GM12878 (cell line): ENCODE measurements around the gene MAGI1. TPM values are rescaled to one million over a fixed set of nuclear protein-coding genes. Genes with fewer than 3 reads are reported as not detected.

Source experiments
- ATAC-seq: fragments of 200-7000 bp; cut with Tn5 transposase; 3 replicates; pipeline ENCODE4 v1.9.1; 2020; ENCODE audit warnings: mild to moderate bottlenecking, moderate library complexity
- BruUV-seq: library from RNA; stranded (reverse); fragments of 400-500 nt; replicated peaks from 2 replicates; lab custom pipeline; 2021; lab: Mats Ljungman, UMichigan
- CTCF ChIA-PET: fragments of 300-600 bp; sonication (Branson Sonifier 250); formaldehyde crosslinking; extraction: SDS; loops from one replicate; lab custom pipeline; 2021; ENCODE audit warnings: inconsistent platforms; lab: Yijun Ruan, JAX
- POLR2A ChIA-PET: fragments of 350-600 bp; formaldehyde crosslinking; extraction: SDS; loops from one replicate; lab custom pipeline; 2021; ENCODE audit warnings: inconsistent platforms; lab: Charles Lee
- RAD21 ChIA-PET: fragments of 300-600 bp; sonication (Branson Sonifier 250); formaldehyde crosslinking; loops from one replicate; lab custom pipeline; 2023; ENCODE audit warnings: antibody characterized with exemption; ENCODE audit not compliant: unreplicated experiment; lab: Charles Lee
- SMC1A ChIA-PET: fragments of 300-600 bp; sonication (Branson Sonifier 250); formaldehyde crosslinking; loops from one replicate; lab custom pipeline; 2023; ENCODE audit not compliant: unreplicated experiment, uncharacterized antibody; lab: Charles Lee
- DNase-seq: peaks from one replicate; pipeline ENCODE4 v3.0.0-alpha.2; 2011; ENCODE audit warnings: low read depth, low spot score
- FAIRE-seq: peaks from 3 replicates; lab custom pipeline; 2011; peaks lifted over from hg19 to GRCh38; lab: Jason Lieb, UNC
- H2AFZ ChIP-seq: 2 replicates; pipeline ENCODE4 v1.6.0; 2011; ENCODE audit warnings: low read depth, low read length, control low read depth; ENCODE audit not compliant: control insufficient read depth
- H3K27ac ChIP-seq: 2 replicates; pipeline ENCODE4 v1.5.1; 2011; ENCODE audit warnings: control low read depth; ENCODE audit not compliant: control insufficient read depth, insufficient read depth
- H3K27me3 ChIP-seq, 2 experiments: replicated peaks in 1 of 2; 2 replicates each; pipeline versions ENCODE4 v1.6.0 to v1.6.1; 2011; ENCODE audit warnings: low read length in 1 of 2; ENCODE audit not compliant: control insufficient read depth in 2 of 2, insufficient read depth in 2 of 2
- H3K36me3 ChIP-seq, 2 experiments: 2 replicates each; pipeline ENCODE4 v1.5.1; 2011; ENCODE audit warnings: low read length in 1 of 2; ENCODE audit not compliant: control insufficient read depth in 2 of 2, insufficient read depth in 2 of 2
- H3K4me1 ChIP-seq: 2 replicates; pipeline ENCODE4 v1.6.1; 2011; ENCODE audit warnings: mild to moderate bottlenecking, low read length, moderate library complexity, mixed read lengths; ENCODE audit not compliant: control insufficient read depth, insufficient read depth
- H3K4me2 ChIP-seq: 2 replicates; pipeline ENCODE4 v1.6.0; 2011; ENCODE audit warnings: control low read depth; ENCODE audit not compliant: control insufficient read depth, insufficient read depth
- H3K4me3 ChIP-seq: fragments of 200-600 bp; sonication (generic); 2 replicates; pipeline ENCODE4 v1.5.1; 2016
- H3K79me2 ChIP-seq: 2 replicates; pipeline ENCODE4 v1.6.0; 2011; ENCODE audit warnings: low read length; ENCODE audit not compliant: control insufficient read depth, insufficient read depth
- H3K9ac ChIP-seq: 2 replicates; pipeline ENCODE4 v1.8.0; 2011; ENCODE audit warnings: low read length, control low read depth, mixed read lengths; ENCODE audit not compliant: control insufficient read depth, insufficient read depth
- H3K9me3 ChIP-seq: replicated peaks from 3 replicates; pipeline ENCODE4 v1.5.1; 2011; ENCODE audit warnings: mild to moderate bottlenecking, low read length; ENCODE audit not compliant: control insufficient read depth, insufficient read depth
- H4K20me1 ChIP-seq: 2 replicates; pipeline ENCODE4 v1.6.0; 2011; ENCODE audit not compliant: control insufficient read depth, insufficient read depth
- BCLAF1 ChIP-seq: fragments of 450-650 bp; IDR thresholded peaks from 2 replicates; pipeline ENCODE4 v1.6.1; 2017; ENCODE audit warnings: antibody characterized with exemption, mild to moderate bottlenecking, moderate library complexity
- CREB1 ChIP-seq: IDR thresholded peaks from 2 replicates; pipeline ENCODE4 v1.6.1; 2012; ENCODE audit warnings: low read depth, mild to moderate bottlenecking, inconsistent platforms
- SREBF1 ChIP-seq: IDR thresholded peaks from 2 replicates; pipeline ENCODE4 v1.6.1; 2012; ENCODE audit warnings: mild to moderate bottlenecking, low read length
- ZNF24 ChIP-seq: fragments of 450-650 bp; IDR thresholded peaks from 2 replicates; pipeline ENCODE4 v1.6.1; 2017; ENCODE audit warnings: antibody characterized with exemption, mild to moderate bottlenecking
- WGBS: methylation state at CpG from one replicate; pipeline ENCODE4 v1.1.6; 2016; ENCODE audit warnings: low lambda C conversion rate; ENCODE audit not compliant: insufficient replicate concordance, insufficient coverage; ENCODE audit errors: missing lambda C conversion rate; 5-methylcytosine and 5-hydroxymethylcytosine counted together
- in situ Hi-C: fragments of 300-500 bp; cut with MboI; formaldehyde crosslinking; loops from 9 replicates; pipeline ENCODE4 v1.14.3; 2018; ENCODE audit warnings: mixed read lengths
- intact Hi-C: fragments of 100-400 bp; cut with micrococcal nuclease; formaldehyde crosslinking; loops from one replicate; pipeline ENCODE4 v1.14.2; 2022; ENCODE audit not compliant: unreplicated experiment
- polyA plus RNA-seq, 11 experiments: library from polyadenylated mRNA; depleted of rRNA in 4 of 11; unstranded in 6 of 11; stranded (reverse) in 5 of 11; fragments of >200 nt; fragmentation: Nextera tagmentation in 4 of 11; fragmentation: Illumina TruSeq in 1 of 11; extraction: Ambion mirVana in 4 of 11; extraction: Trizol in 1 of 11; gene quantifications; 1 replicate in 1 of 11; 2 replicates in 10 of 11; pipeline versions ENCODE4 v1.2.1 to v1.2.3, GENCODE V29; 2011 to 2016; ENCODE audit warnings: inconsistent platforms in 2 of 11, missing spikeins in 2 of 11, low read depth in 1 of 11
- total RNA-seq, 4 experiments: library from RNA; depleted of rRNA in 3 of 4; stranded (reverse); fragments of >200 nt in 3 of 4; fragmentation: Illumina TruSeq in 1 of 4; extraction: Trizol in 1 of 4; gene quantifications; 2 replicates each; pipeline versions ENCODE4 v1.2.1 to v1.2.3, GENCODE V29; 2013 to 2021

MAGI1 gene
- total and polyA plus RNA-seq, 10 of the 15 experiments (the other 5 are each of a cell fraction or from before 2014, with no cell fraction given), result 0.02 to 3.3 (median 0.29) TPM; not detected in 1

GRCh38 chr3:66075281-66075680 lies 36.6 kb upstream of the MAGI1 start (continued):
- TF ChIP-seq BCLAF1 (no peak), SREBF1 (no peak)

DNA sequence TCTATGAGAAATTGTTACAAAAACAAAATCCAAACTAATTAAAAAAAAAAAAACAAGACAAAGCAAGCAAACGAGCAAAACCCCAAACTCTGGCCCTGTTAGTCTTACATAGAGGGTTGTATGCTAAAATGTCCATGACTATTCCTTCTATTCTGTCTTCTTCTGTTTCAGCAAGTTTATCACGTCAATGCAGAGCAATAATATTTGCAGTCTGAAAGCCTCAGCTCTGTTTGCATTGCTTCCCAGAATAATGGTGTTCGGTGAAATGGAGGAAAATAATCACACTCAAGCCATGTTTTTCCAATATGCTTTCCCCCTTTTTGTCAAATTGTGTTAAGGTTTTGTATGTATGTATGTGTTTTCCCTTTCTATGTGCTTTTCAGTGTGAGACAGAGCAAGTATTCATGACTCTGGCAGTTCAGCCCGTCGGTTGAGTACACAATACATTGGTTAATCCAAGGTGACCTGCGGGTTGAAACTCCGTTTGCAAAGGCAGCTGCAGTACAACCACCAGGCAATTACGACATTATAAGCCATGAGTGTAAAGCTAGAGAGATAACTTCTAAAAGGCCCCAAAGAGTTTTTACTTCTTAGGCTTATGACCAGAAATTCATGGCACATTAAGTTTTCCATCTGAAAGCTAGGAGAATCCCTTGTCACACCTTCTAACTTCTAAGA lies 34.9 kb upstream of the MAGI1 start:
- Histone ChIP-seq H3K36me3 (no peaks in the 10 kb centered on the region), H3K79me2 (no peaks in the 10 kb centered on the region), H3K27ac (no peak overlapping the region), H2AFZ (no peak overlapping the region), H3K9ac (no peak overlapping the region), H3K9me3 (no peaks in the 10 kb centered on the region), H3K27me3 (no peaks in the 10 kb centered on the region), H3K4me1 (no peaks in the 10 kb centered on the region), H3K4me3 (no peak overlapping the region), H3K4me2 (no peak overlapping the region), H4K20me1 (no peaks in the 10 kb centered on the region)
- 39% methylated on average over 8 of the region's 8 CpGs for WGBS
- ChIA-PET POLR2A (no interaction called here), RAD21 (no interaction called here), SMC1A (no interaction called here), CTCF (no interaction called here)
- BruUV-seq, result no TSS peak
- DNase-seq (no peak), FAIRE-seq (no peak), ATAC-seq (no peak)
- intact Hi-C loops (no loop called here), in situ Hi-C loops (no loop called here)
- TF ChIP-seq CREB1, result no peak
- TF ChIP-seq ZNF24, result no peak
